GM21360 (cell line): Measurements from ENCODE around the gene INPP5A.

Experiments
- ATAC-seq: cut with Tn5 transposase; IDR thresholded peaks from one replicate; pipeline ENCODE4 v1.9.1; 2021; ENCODE audit warnings: mild to moderate bottlenecking, moderate library complexity; ENCODE audit not compliant: unreplicated experiment

Gene INPP5A

GRCh38 chr10:132517951-132518521, 19.6 kb upstream of the INPP5A start:
- ATAC-seq, result no peak

DNA sequence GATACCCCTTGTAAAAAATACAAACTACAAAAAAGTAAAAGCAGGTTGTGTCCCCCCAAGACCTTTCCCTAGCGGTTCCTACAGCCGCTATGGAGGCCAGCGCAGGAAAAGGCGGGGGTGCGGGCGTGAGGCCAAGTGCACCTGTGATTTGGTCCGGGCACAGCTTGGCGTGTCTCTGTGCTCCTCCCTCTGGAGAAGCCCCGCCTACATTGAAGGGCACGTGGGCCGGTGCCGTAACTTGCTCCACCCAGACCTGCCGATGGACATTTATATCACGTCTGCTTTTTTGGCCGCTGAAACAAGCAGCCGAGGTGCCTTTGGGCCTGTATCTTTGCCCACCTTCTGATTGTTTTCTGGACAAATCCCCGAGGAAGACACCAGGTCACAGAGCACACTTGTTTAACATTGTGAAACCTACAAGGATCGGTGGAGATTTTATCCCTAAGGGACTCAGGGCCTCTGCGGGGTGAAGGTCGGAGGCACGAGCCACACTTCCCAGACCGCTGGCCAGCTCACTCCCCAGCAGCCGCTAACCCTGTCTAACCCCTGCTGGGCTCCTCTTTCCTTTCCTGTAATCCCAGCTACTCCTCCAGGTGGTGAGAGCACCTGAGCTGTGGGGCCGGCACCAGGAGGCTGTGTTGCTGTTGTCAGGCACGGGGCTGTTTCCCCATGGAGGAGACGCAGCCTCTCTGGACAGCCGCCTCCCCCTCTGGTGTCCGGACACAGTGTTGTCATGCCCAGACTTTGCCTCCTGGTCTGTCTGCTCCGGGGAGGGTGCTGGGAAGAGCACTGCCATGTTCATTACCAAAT, 18.8 kb upstream of the INPP5A start:
- ATAC-seq, result peak; percentile 56

GRCh38 chr10:132519382-132520176, 18.0 kb upstream of the INPP5A start:
- no peak for ATAC-seq

DNA sequence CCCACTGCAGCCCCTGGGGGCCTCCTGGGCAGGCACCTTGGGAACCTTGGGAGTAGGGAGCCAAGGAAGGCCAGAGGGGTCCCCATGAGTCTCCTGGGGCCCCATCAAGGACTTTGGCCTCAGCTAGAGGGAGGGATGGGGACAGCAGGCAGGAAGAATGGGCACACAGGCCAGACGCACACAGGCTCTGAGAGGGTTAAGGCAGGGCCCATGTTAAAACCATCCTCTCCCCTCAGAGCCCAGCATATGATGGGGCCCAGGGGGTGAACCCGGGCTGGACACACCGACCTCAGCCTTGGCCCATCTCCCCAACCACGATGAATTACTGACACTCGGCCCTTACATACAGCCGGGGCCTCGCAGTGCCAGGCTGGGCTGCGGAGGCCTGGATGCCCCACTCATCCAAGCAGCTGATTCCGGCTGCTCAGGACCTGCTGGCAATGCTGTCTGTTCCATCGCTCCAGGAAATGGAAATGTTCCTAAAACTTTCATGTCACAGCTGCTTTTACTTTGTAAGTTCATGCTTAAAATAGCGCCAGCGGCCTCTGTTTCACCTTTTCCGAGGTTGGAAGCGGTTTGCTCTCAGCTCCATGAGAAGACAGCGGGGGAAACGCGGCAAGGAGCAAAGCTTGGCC, 17.3 kb upstream of the INPP5A start:
- ATAC-seq, result no peak

DNA sequence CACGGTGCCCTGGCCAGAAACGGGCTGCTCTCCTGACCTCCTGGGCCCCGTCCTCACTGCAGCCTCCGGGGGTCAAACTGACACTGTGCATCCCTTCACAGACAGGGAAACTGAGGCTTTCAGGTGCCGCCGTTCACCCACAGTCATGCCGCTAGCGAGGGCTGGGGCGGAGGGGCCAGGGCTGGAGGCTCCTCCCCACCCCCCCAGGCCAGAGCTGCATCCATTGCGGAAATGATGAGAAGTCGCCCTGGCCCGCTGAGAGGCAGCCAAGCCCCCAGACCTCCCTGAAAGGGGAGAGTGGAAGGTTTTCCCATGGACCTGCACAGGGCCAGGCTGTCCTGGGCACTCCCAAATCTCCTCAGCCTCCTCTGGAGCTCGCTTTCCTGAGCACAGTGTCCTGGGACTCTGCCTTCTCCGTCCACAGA, 16.5 kb upstream of the INPP5A start:
- ATAC-seq, result no peak

GRCh38 chr10:132521466-132522102, 16.0 kb upstream of the INPP5A start:
- ATAC-seq, result no peak

GRCh38 chr10:132522521-132523411, 14.8 kb upstream of the INPP5A start:
- ATAC-seq, result no peak

DNA sequence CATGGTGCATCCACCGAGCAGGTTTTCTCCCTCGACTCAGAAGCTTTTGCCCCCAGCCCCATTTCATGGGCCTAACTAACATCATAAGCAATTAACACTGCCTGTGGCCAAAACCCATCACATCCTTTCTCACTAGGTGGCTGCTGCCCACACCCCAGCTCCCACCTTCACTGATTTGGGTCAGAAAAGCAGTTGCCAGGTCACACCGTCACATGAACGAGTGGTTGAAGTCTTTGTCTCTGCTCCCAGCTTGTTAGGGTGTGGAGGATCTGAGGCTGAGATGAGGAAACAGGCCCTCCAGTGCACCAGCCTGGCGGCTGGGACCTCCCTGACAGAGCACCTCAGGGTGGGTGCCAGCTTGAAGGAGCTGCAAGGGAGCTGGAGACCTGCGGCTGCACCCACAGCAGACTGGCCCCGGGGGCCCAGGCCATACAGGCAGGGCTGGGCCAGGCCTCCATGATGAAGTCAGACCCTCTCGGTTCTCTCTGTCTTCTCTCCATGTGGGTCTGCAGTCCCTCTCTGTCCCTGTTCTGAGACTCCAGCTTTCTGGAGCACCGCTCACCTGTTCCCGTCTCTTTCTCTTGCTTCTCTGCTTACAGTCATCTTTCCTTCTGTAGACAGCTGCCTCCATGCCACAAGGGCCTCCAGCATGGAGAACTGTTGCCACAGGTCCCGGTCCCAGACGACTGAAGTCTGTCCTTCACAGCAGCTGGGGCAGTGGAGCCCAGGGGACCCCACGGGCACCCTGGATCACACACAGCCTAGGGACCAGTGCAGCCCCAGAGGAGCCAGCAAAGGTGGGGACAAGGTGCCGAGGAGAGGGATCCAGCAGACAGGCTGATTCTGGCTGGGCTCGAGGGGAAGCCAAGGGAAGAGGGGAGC, 13.8 kb upstream of the INPP5A start:
- ATAC-seq, result no peak

- ATAC-seq, result no peak
These were observed 12.9 kb upstream of the INPP5A start for GRCh38 chr10:132524443-132525285.

DNA sequence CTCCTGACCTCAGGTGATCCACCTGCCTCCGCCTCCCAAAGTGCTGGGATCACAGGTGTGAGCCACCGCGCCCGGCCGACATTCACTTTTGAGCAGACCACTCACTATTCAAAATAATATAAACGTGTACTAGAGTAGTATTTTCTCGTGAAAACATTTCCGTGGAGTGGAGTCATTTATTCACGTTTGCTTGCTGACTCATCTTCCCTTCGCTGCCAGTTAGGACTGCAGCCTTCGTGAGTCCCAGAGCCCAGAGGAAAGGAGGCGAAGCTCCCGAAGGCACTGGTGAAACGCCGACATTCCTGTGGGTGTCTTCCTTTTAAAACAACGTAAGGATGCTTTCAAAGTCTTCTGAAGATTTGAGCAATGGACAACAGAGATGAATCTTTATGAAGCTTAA, 10.9 kb upstream of the INPP5A start:
- no peak for ATAC-seq

GRCh38 chr10:132527339-132528063, 10.1 kb upstream of the INPP5A start:
- ATAC-seq, result no peak

DNA sequence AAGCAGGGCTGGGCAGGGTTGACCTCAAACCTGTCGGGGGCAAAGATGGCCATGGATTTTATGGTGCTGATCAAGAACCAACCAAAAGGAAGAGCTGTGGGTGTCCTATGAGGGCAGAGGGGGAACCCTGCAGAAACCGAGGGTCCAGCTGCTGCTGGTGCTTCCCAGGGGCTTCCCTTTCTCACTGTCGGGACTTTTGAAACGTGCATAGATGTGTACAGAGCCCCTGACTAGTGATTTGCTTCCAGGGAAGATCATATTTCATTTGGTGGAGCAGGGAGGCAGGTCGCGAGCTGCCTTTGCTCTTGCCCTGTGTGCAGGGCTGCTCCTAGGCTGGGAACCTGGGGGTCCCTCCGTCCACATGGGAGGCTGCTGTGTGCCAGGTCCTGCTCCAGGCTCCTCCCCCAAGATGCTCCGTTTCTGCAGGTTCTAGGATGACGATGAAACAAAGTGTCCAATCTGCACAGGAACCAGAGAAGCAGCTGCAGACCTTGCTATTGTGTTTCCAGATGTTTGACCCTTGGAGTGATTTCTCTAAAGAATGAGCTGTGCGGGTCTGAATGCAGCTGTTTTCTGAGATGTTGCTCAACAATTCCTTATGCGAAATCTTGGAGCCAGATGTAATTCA, 9.4 kb upstream of the INPP5A start:
- ATAC-seq, result no peak

DNA sequence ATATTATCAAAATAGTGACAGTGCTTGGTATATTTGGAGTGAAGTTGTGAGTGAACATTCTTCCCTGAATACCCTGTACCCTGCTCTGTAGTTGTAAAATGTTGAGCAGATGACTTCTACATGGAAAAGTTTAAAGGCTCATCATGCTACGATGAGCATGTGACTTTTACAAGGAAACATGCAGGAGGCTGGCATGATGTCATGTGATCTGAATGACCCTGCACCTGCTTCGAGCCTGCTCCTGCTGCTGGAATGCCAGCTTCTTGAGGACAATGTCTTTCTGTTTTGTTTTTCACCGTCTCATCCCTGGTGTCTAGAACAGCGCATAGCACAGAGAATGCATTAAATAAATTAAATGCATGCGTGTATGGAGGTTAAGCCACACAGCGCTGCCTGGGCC, 5.4 kb upstream of the INPP5A start:
- ATAC-seq, result no peak

GRCh38 chr10:132532749-132533560, 4.6 kb upstream of the INPP5A start:
- no peak for ATAC-seq

DNA sequence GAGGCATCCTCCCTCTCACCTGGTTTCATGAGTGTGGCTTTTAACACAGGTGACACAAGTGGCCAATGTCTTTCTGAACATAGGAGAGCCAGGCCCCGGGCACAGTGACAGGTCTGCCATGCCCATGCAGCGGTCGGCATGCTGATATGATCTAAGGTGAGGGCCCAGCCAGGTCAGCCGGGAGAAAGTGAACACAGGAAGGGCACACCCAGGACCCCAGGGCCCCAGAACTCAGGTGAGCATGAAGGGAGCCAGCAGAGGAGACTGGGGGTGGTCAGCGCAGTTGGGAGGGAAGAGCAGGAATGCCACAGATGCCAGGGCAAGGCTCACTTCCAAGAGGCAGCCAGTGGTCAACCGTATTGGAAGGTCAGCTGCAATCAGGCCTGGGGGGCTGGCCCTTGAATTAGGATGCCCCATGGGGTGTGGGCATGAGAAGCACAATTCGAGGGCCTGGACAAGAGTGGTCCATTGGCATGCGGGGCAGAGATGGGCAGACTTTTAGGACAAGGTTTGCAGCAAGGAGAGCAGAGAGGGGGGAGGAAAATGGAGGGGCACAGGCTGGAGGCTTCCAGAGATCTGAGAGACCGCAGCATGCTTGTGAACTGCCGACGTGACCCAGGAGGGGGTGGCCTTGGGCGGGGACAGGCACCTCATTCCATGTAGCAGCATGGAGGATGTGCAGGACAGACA, 3.9 kb upstream of the INPP5A start:
- ATAC-seq, result no peak
